ENCODE measurements around the gene RBM20.
A peak's percentile ranks its signal among the peaks of the same experiment; 100 is the strongest.

Gene RBM20

GRCh38 chr10:110827875-110828274, 183.7 kb downstream of the RBM20 start:
- DNase-seq = peak in 8 of 56 donors; percentile 6 to 29 (median 15)

GRCh38 chr10:110828525-110828924, 184.4 kb downstream of the RBM20 start:
- no peak for DNase-seq

DNA sequence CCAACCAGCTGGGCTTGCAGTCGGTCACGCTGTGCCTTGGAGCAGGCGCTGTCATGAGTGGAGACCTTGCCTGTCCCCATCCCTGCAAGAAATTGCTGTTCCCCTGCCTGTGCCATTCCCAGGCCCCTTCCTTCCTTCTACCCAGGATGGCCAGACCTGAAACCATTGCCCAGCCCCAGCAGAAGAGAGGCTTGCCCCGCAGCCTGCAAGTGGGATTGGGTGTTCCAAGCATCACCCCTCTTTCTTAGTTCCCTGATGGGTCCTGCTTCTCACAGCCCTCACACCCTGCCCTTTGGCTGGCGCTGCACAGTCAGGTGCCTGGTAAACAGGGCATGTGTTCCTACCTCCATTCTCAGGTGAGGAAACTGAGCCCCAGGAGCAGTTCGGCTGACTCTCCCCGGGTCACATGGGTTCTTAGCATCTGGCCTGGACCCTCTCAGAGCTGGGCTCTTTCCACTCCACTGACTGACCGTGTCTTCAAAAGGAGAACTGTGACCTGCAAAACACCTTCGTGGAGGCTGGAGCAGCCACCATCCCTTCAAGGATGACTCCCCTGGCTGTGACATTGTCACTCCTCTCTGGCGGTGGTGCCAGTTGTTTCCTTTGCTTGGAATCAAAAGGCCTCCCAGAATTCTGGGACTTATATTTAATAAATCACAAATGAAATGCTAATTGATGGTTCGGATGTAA, 185.7 kb downstream of the RBM20 start:
- DNase-seq = no peak

- DNase-seq = no peak
Measured at GRCh38 chr10:110833234-110833940, 189.3 kb downstream of the RBM20 start.

GRCh38 chr10:110833941-110834628, 189.9 kb downstream of the RBM20 start:
- no peak for DNase-seq

- DNase-seq = no peak
Measured at GRCh38 chr10:110834629-110835301, 190.6 kb downstream of the RBM20 start.

- DNase-seq = no peak
Measured at GRCh38 chr10:110835841-110836240, 191.7 kb downstream of the RBM20 start.

DNA sequence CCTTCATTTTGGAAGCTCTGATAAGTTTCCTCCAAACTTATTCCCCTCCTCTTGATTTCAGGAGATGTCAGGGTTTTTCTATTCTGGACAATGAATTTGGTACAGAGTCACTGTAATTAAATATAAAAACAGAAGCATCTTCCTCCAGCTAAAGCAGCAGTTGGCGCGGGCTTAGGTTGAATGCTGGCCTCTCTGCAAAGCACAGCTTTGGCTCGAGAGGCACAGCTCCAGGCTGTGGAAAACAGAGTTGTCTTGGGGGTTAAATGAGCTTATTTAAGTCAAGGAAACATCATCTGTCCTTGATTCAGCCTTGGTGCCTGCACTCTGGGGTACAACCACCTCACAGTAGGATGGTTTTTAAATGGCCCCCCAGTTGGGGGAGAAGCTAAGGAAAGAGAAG, 192.6 kb downstream of the RBM20 start:
- DNase-seq = no peak

- DNase-seq = no peak
Measured at GRCh38 chr10:110837418-110838171, 193.5 kb downstream of the RBM20 start.

- DNase-seq = peak in 2 of 56 donors; percentile 11 to 13
Measured at GRCh38 chr10:110840225-110840922, 196.2 kb downstream of the RBM20 start.

DNA sequence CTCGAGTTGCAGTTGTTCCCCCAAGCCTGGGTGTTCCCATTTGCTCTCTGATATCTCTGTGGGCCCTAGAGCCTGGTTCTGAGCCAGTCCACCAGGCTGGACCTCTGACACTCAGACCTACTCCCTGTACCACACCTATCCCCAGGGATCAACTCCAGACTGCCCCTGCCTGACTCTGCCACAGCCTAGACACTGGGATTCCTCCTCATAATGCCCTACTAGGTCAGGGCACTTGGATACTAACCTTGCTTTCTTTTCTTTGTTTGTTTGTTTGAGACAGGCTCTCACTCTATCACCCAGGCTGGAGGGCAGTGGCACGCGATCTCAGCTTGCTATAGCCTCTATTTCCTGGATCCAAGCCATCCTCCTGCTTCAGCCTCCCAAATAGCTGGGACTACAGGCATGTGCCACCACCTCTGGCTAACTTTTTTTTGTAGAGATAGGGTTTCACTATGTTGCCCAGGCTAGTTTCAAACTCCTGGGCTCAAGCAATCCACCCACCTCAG, 196.8 kb downstream of the RBM20 start:
- no peak for DNase-seq

- DNase-seq = no peak
Measured at GRCh38 chr10:110841767-110842267, 197.7 kb downstream of the RBM20 start.

GRCh38 chr10:110842326-110842904, 198.3 kb downstream of the RBM20 start:
- DNase-seq = no peak

- DNase-seq = peak in 1 of 56 donors; percentile 12
Measured at GRCh38 chr10:110843031-110843430, 198.9 kb downstream of the RBM20 start.

GRCh38 chr10:110843796-110844616, 199.9 kb downstream of the RBM20 start:
- DNase-seq = no peak

DNA sequence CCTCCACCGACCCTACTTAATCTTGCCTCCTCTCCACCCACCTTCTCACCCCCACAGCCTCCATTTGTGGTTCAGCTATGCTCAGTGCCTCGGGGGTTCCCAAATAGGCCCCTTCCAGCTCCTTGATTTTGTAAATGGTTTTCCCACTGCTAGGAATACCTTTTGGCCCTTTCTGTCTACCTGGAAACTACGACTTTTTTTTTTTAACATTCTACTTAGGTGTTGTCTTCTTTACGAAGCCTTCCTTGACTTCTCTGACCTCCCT, 200.4 kb downstream of the RBM20 start:
- no peak for DNase-seq

GRCh38 chr10:110845192-110845755, 201.1 kb downstream of the RBM20 start:
- DNase-seq = no peak

DNA sequence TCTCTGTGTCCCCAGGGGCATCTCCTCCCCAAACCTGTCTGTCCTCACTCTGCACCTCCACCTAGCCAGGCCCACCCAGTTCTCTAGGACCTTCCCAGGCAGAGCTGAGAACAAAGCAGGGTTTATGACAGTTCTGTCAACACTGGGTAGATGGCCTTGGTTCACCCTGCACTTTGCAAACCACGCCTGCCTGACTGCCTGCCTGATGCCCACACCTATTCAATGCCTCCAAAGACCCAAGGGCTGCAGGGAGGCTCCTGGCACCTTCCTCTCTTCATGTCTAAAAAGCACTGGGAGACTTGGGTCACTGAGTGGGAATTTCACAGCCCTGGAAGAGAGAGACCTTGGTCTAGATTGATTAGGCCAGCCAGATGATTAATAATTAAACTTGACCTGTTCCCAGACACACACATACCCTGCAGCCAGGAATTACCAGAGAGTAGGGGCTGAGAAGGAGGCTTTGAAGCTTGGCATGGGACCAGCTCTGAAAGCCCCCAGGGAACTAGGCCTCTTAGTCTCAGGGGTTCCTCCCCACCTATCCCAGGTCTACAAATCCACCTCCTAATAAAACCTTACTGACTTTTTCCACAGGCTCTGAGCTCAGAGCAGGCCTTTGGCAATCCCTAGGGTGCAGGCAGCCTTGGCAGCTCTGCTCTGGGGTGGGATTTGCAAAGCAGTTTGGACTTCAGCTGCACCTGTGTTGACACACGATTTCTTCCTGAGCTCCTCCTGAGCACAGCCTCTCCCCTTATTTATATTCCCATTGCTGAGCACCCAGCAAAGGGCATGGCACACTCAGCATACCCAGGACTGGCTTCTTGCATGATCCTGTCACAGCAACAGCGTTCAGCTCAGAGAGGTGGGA, 201.9 kb downstream of the RBM20 start:
- no peak for DNase-seq
